ENCODE results near the gene DOCK4. TPM values are rescaled to one million over a fixed set of nuclear protein-coding genes. Genes with fewer than 3 reads are reported as not detected.

Gene DOCK4
- total and polyA plus RNA-seq, 4 donors: 7.2 to 48.9 (median 12.8) TPM

- Histone ChIP-seq H3K9ac (ENCODE audit: low read depth in 1 of 2, low read length in 2 of 2) (no peak overlapping the region), H3K4me3 (ENCODE audit: low read depth in 1 of 3, low read length in 3 of 3) (no peak overlapping the region), H3K36me3 (ENCODE audit: control insufficient read depth in 4 of 4, insufficient read depth in 3 of 4, low read depth in 1 of 4, low read length in 3 of 4) (peaks cover 0 to 17% (median 4%) of the 10 kb centered on the region in 4 donors), H3K27me3 (ENCODE audit: control insufficient read depth in 4 of 4, insufficient read depth in 4 of 4, low read length in 3 of 4) (no peaks in the 10 kb centered on the region), H3K4me1 (ENCODE audit: control insufficient read depth in 4 of 4, insufficient read depth in 4 of 4, low read length in 3 of 4) (peaks cover 0 to 6% (median 3%) of the 10 kb centered on the region in 4 donors), H3K9me3 (ENCODE audit: control insufficient read depth in 4 of 4, low read length in 3 of 4) (no peaks in the 10 kb centered on the region), H3K27ac (ENCODE audit: low read depth in 1 of 2, low read length in 2 of 2) (no peak overlapping the region)
- TF ChIP-seq FOXA2 (IDR thresholded peaks at IDR 0.05) (no peak), EGR1 (IDR thresholded peaks at IDR 0.05; ENCODE audit: low read depth in 2 of 2) (no peak), NR2F2 (IDR thresholded peaks at IDR 0.05) (no peak), YY1 (IDR thresholded peaks at IDR 0.05) (no peak), TAF1 (conservative IDR thresholded peaks at IDR 0.05) (no peak), RXRA (IDR thresholded peaks at IDR 0.05) (no peak), REST (IDR thresholded peaks at IDR 0.05) (no peak), ATF3 (IDR thresholded peaks at IDR 0.05) (no peak), ZBTB33 (IDR thresholded peaks at IDR 0.05) (no peak), HNF4A (conservative IDR thresholded peaks at IDR 0.05) (no peak), RAD21 (IDR thresholded peaks at IDR 0.05) (no peak), MAX (IDR thresholded peaks at IDR 0.05) (no peak), JUND (IDR thresholded peaks at IDR 0.05) (no peak), HNF4G (IDR thresholded peaks at IDR 0.05) (no peak), CTCF (IDR thresholded peaks at IDR 0.05; ENCODE audit: low read depth, low read length, missing input control) (no peak), SP1 (IDR thresholded peaks at IDR 0.05) (no peak), GABPA (IDR thresholded peaks at IDR 0.05 in 1 of 2, conservative IDR thresholded peaks at IDR 0.05 in 1 of 2) (no peak)
- DNase-seq (ENCODE audit: low spot score): no peak
- WGBS: 71% methylated on average over 2 of the region's 2 CpGs
Observed at GRCh38 chr7:111744501-111745155, 461.6 kb downstream of the DOCK4 start.

Data from liver (tissue), 9 donors.